ENCODE measurements around the gene ST8SIA1. TPM values are rescaled to one million over a fixed set of nuclear protein-coding genes. Genes with fewer than 3 reads are reported as not detected.

Gene ST8SIA1
- total and polyA plus RNA-seq, 2 donors (not counting 1 experiment from before 2014, with no cell fraction given) = 0.45 to 23.9 TPM

- Histone ChIP-seq H4K20me1 (ENCODE audit: control insufficient read depth, extremely low read depth, insufficient read depth, low read length) (no peaks in the 10 kb centered on the region), H3K79me2 (ENCODE audit: control insufficient read depth, insufficient read depth, low read length) (no peaks in the 10 kb centered on the region), H3K4me1 (ENCODE audit: control insufficient read depth, extremely low read depth, insufficient read depth, low read length) (peaks cover 19% of the 10 kb centered on the region), H3K27me3 (ENCODE audit: control insufficient read depth, insufficient read depth, low read length) (no peaks in the 10 kb centered on the region), H3K27ac (ENCODE audit: insufficient read depth, low read length) (no peak overlapping the region), H3K4me2 (ENCODE audit: extremely low read depth, insufficient read depth, low read length) (no peak overlapping the region), H2AFZ (ENCODE audit: low read length) (no peak overlapping the region), H3K9me3 (ENCODE audit: control insufficient read depth, insufficient read depth, low read depth, low read length) (no peaks in the 10 kb centered on the region), H3K4me3 (replicated peaks in 1 of 4; ENCODE audit: control extremely low read depth in 1 of 4, insufficient read depth in 1 of 4, low read depth in 3 of 4, low read length in 4 of 4) (no peak overlapping the region), H3K9ac (ENCODE audit: insufficient read depth, low read length) (no peak overlapping the region), H3K36me3 (ENCODE audit: control insufficient read depth, insufficient read depth, low read length) (no peaks in the 10 kb centered on the region)
- DNase-seq (ENCODE audit: low read depth in 2 of 2) = peak in 1 of 2 donors; percentile 43
- TF ChIP-seq EZH2 (IDR thresholded peaks at IDR 0.05; ENCODE audit: low read length, missing control alignments) (no peak), CTCF (conservative IDR thresholded peaks at IDR 0.05 in 1 of 2, IDR thresholded peaks at IDR 0.05 in 1 of 2; ENCODE audit: low read depth in 1 of 2, low read length in 2 of 2) (no peak)
Observed at GRCh38 chr12:22284871-22285270, 49.6 kb downstream of the ST8SIA1 start.

- Histone ChIP-seq H3K36me3 (ENCODE audit: control insufficient read depth, insufficient read depth, low read length) (peaks cover 1% of the 10 kb centered on the region), H3K4me2 (ENCODE audit: extremely low read depth, insufficient read depth, low read length) (no peak overlapping the region), H3K27me3 (ENCODE audit: control insufficient read depth, insufficient read depth, low read length) (no peaks in the 10 kb centered on the region), H2AFZ (ENCODE audit: low read length) (no peak overlapping the region), H3K4me3 (replicated peaks in 1 of 4; ENCODE audit: control extremely low read depth in 1 of 4, insufficient read depth in 1 of 4, low read depth in 3 of 4, low read length in 4 of 4) (no peak overlapping the region), H3K9me3 (ENCODE audit: control insufficient read depth, insufficient read depth, low read depth, low read length) (no peaks in the 10 kb centered on the region), H4K20me1 (ENCODE audit: control insufficient read depth, extremely low read depth, insufficient read depth, low read length) (no peaks in the 10 kb centered on the region), H3K79me2 (ENCODE audit: control insufficient read depth, insufficient read depth, low read length) (no peaks in the 10 kb centered on the region), H3K9ac (ENCODE audit: insufficient read depth, low read length) (no peak overlapping the region), H3K4me1 (ENCODE audit: control insufficient read depth, extremely low read depth, insufficient read depth, low read length) (peaks cover 19% of the 10 kb centered on the region), H3K27ac (ENCODE audit: insufficient read depth, low read length) (peak overlapping the region; percentile 29)
- TF ChIP-seq CTCF (conservative IDR thresholded peaks at IDR 0.05 in 1 of 2, IDR thresholded peaks at IDR 0.05 in 1 of 2; ENCODE audit: low read depth in 1 of 2, low read length in 2 of 2) = peak in 1 of 2 donors; percentile 11
- no peak for TF ChIP-seq EZH2 (IDR thresholded peaks at IDR 0.05; ENCODE audit: low read length, missing control alignments)
- DNase-seq (ENCODE audit: low read depth in 2 of 2) = no peak
Observed at GRCh38 chr12:22283508-22283907, 51.0 kb downstream of the ST8SIA1 start.

GRCh38 chr12:22283006-22283506, 51.5 kb downstream of the ST8SIA1 start:
- Histone ChIP-seq H3K27me3 (ENCODE audit: control insufficient read depth, insufficient read depth, low read length) (no peaks in the 10 kb centered on the region), H3K9ac (ENCODE audit: insufficient read depth, low read length) (no peak overlapping the region), H3K4me2 (ENCODE audit: extremely low read depth, insufficient read depth, low read length) (peak overlapping the region; percentile 92), H3K4me1 (ENCODE audit: control insufficient read depth, extremely low read depth, insufficient read depth, low read length) (peaks cover 16% of the 10 kb centered on the region), H3K9me3 (ENCODE audit: control insufficient read depth, insufficient read depth, low read depth, low read length) (no peaks in the 10 kb centered on the region), H3K4me3 (replicated peaks in 1 of 4; ENCODE audit: control extremely low read depth in 1 of 4, insufficient read depth in 1 of 4, low read depth in 3 of 4, low read length in 4 of 4) (peak overlapping the region in 1 of 4 experiments; percentile 33), H3K79me2 (ENCODE audit: control insufficient read depth, insufficient read depth, low read length) (no peaks in the 10 kb centered on the region), H2AFZ (ENCODE audit: low read length) (no peak overlapping the region), H3K27ac (ENCODE audit: insufficient read depth, low read length) (peak overlapping the region; percentile 85), H3K36me3 (ENCODE audit: control insufficient read depth, insufficient read depth, low read length) (peaks cover 1% of the 10 kb centered on the region), H4K20me1 (ENCODE audit: control insufficient read depth, extremely low read depth, insufficient read depth, low read length) (no peaks in the 10 kb centered on the region)
- DNase-seq (ENCODE audit: low read depth in 2 of 2) = peak; percentile 91 to 92
- no peak for TF ChIP-seq CTCF (conservative IDR thresholded peaks at IDR 0.05 in 1 of 2, IDR thresholded peaks at IDR 0.05 in 1 of 2; ENCODE audit: low read depth in 1 of 2, low read length in 2 of 2)

All from fibroblast of lung (primary cell).